ENCODE data around the gene IQSEC1.
"Not testable (repeated sequence)": the region's sequence is repeated elsewhere in the genome, so short reads cannot be mapped to it uniquely, and the experiment has no call there.

IQSEC1 gene

GRCh38 chr3:12886106-12886679 lies 187.0 kb downstream of the IQSEC1 start:
- Histone ChIP-seq H4K20me1 (no peaks in the 10 kb centered on the region), H3K27me3 (peaks cover 17 to 29% (median 25%) of the 10 kb centered on the region in 11 experiments; a peak in 21 of 22 replicates), H3K4me2 (peak overlapping the region; percentile 3 to 67 (median 52); a peak in 21 of 22 replicates), H3K9ac (no peak overlapping the region), H3K36me3 (no peaks in the 10 kb centered on the region), H3K4me3 (no peak overlapping the region), H3K4me1 (peaks cover 0 to 20% (median 15%) of the 10 kb centered on the region in 10 experiments; a peak in 15 of 20 replicates), H3K27ac (no peak overlapping the region), H3K9me3 (replicated peaks in 1 of 11) (peaks cover 0 to 19% (median 11%) of the 10 kb centered on the region in 11 experiments; a peak in 14 of 22 replicates)
- no peak for TF ChIP-seq Cebpa-rat (IDR thresholded peaks at IDR 0.05)

GRCh38 chr3:12885583-12885930 lies 187.7 kb downstream of the IQSEC1 start:
- no peaks in the 10 kb centered on the region for H3K36me3 ChIP-seq
- peaks cover 0 to 19% (median 11%) of the 10 kb centered on the region in 11 experiments; a peak in 14 of 22 replicates for H3K9me3 ChIP-seq (replicated peaks in 1 of 11)
- no peak for TF ChIP-seq Cebpa-rat (IDR thresholded peaks at IDR 0.05)
- H3K4me1 ChIP-seq: peaks cover 0 to 20% (median 15%) of the 10 kb centered on the region in 10 experiments; a peak in 15 of 20 replicates
- no peaks in the 10 kb centered on the region for H4K20me1 ChIP-seq
- peaks cover 13 to 26% (median 21%) of the 10 kb centered on the region in 11 experiments; a peak in 21 of 22 replicates for H3K27me3 ChIP-seq
- H3K4me2 ChIP-seq: peak overlapping the region in 9 of 11 experiments; percentile 43 to 67 (median 54); a peak in 18 of 22 replicates
- H3K27ac ChIP-seq: no peak overlapping the region
- no peak overlapping the region for H3K9ac ChIP-seq
- H3K4me3 ChIP-seq: no peak overlapping the region

GRCh38 chr3:12884790-12885582 lies 188.2 kb downstream of the IQSEC1 start:
- Histone ChIP-seq H3K27ac (no peak overlapping the region), H3K36me3 (no peaks in the 10 kb centered on the region), H3K4me1 (peaks cover 0 to 20% (median 15%) of the 10 kb centered on the region in 10 experiments; a peak in 15 of 20 replicates), H3K4me3 (no peak overlapping the region), H3K4me2 (peak overlapping the region in 8 of 11 experiments; percentile 43 to 67 (median 54); a peak in 12 of 22 replicates), H3K9me3 (replicated peaks in 1 of 11) (peaks cover 0 to 19% (median 11%) of the 10 kb centered on the region in 11 experiments; a peak in 14 of 22 replicates), H3K9ac (no peak overlapping the region), H4K20me1 (no peaks in the 10 kb centered on the region), H3K27me3 (peaks cover 8 to 20% (median 16%) of the 10 kb centered on the region in 11 experiments; a peak in 20 of 22 replicates)
- no peak for TF ChIP-seq Cebpa-rat (IDR thresholded peaks at IDR 0.05)

GRCh38 chr3:12884186-12884680 lies 189.0 kb downstream of the IQSEC1 start:
- H3K4me3 ChIP-seq: no peak overlapping the region
- peaks cover 0 to 20% (median 15%) of the 10 kb centered on the region in 10 experiments; a peak in 15 of 20 replicates for H3K4me1 ChIP-seq
- no peaks in the 10 kb centered on the region for H3K36me3 ChIP-seq
- no peaks in the 10 kb centered on the region for H4K20me1 ChIP-seq
- peaks cover 0 to 19% (median 11%) of the 10 kb centered on the region in 11 experiments; a peak in 14 of 22 replicates for H3K9me3 ChIP-seq (replicated peaks in 1 of 11)
- H3K4me2 ChIP-seq: no peak overlapping the region
- peaks cover 5 to 13% (median 8%) of the 10 kb centered on the region in 11 experiments; a peak in 19 of 22 replicates for H3K27me3 ChIP-seq
- no peak overlapping the region for H3K9ac ChIP-seq
- no peak overlapping the region for H3K27ac ChIP-seq
- no peak for TF ChIP-seq Cebpa-rat (IDR thresholded peaks at IDR 0.05)

- Histone ChIP-seq H3K36me3 (no peaks in the 10 kb centered on the region), H3K27ac (no peak overlapping the region), H3K4me3 (no peak overlapping the region), H3K9ac (no peak overlapping the region), H3K9me3 (replicated peaks in 1 of 11) (peaks cover 0 to 19% (median 11%) of the 10 kb centered on the region in 11 experiments; a peak in 14 of 22 replicates), H3K4me2 (no peak overlapping the region), H4K20me1 (no peaks in the 10 kb centered on the region), H3K27me3 (no peaks in the 10 kb centered on the region), H3K4me1 (peaks cover 0 to 20% (median 15%) of the 10 kb centered on the region in 10 experiments; a peak in 15 of 20 replicates)
- TF ChIP-seq Cebpa-rat (IDR thresholded peaks at IDR 0.05): no peak
These were observed 190.6 kb downstream of the IQSEC1 start for GRCh38 chr3:12882336-12883310.

GRCh38 chr3:12881858-12882257 lies 191.4 kb downstream of the IQSEC1 start:
- not testable (repeated sequence) for H3K9ac ChIP-seq, H4K20me1 ChIP-seq, H3K27me3 ChIP-seq, H3K4me2 ChIP-seq, H3K36me3 ChIP-seq, H3K4me3 ChIP-seq, H3K27ac ChIP-seq
- Histone ChIP-seq H3K4me1 (peaks cover 0 to 20% (median 15%) of the 10 kb centered on the region in 10 experiments; a peak in 15 of 20 replicates), H3K9me3 (replicated peaks in 1 of 11) (peaks cover 0 to 19% (median 11%) of the 10 kb centered on the region in 11 experiments; a peak in 14 of 22 replicates)

- Histone ChIP-seq H3K4me1 (peaks cover 0 to 9% (median 0%) of the 10 kb centered on the region in 10 experiments; a peak in 1 of 20 replicates), H3K9me3 (replicated peaks in 1 of 11) (peaks cover 0 to 19% (median 11%) of the 10 kb centered on the region in 11 experiments; a peak in 14 of 22 replicates), H3K27me3 (no peaks in the 10 kb centered on the region), H3K27ac (no peak overlapping the region), H3K4me2 (no peak overlapping the region), H4K20me1 (peaks cover 0 to 12% (median 0%) of the 10 kb centered on the region in 11 experiments; a peak in 2 of 22 replicates), H3K9ac (no peak overlapping the region), H3K36me3 (no peaks in the 10 kb centered on the region), H3K4me3 (no peak overlapping the region)
- TF ChIP-seq Cebpa-rat (IDR thresholded peaks at IDR 0.05): no peak
These were observed 193.9 kb downstream of the IQSEC1 start for GRCh38 chr3:12879191-12879815.

- H3K36me3 ChIP-seq, H3K4me2 ChIP-seq, H3K4me1 ChIP-seq, H3K4me3 ChIP-seq, H3K27ac ChIP-seq, H3K27me3 ChIP-seq, H3K9ac ChIP-seq: not testable (repeated sequence)
- Histone ChIP-seq H3K9me3 (replicated peaks in 1 of 11) (peaks cover 0 to 16% (median 11%) of the 10 kb centered on the region in 11 experiments; a peak in 14 of 22 replicates), H4K20me1 (peaks cover 0 to 12% (median 0%) of the 10 kb centered on the region in 11 experiments; a peak in 2 of 22 replicates)
These were observed 194.5 kb downstream of the IQSEC1 start for GRCh38 chr3:12878758-12879157.

Data from BLaER1 treated with 17β-estradiol and CSF1 and Interleukin-3, amounts not matched to agents 10 nM and 100 nM (cell line).